ENCODE results near the gene CST5.
"Not testable (repeated sequence)": the region's sequence is repeated elsewhere in the genome, so short reads cannot be mapped to it uniquely, and the experiment has no call there.

Gene CST5

DNA sequence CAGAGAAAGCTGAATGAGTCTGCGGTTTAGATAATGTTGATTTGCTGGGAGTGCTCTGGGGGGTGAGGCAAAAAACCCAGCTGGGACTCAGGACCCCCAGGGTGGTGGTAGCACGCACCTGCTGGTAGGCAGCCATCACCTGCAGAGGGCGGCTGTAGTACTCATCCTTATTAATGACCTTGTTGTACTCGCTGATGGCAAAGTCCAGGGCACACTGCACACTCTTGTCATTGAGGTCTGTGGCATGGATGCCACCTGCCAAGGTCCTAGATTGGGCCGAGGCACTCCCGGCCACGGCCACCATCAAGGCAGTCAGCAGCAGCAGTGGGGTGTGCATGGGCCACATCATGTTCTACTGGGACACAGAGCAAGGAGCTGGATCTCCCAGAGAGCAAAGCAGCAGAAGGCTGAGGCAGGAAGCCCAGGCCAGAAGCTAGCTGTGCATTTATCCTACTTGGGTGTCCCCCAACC lies at the start of gene CST5:
Gene CST5, minus strand, starts transcription at position 421 of the 471 bp plus-strand sequence. Its CDS starts 72 bp downstream, at position 349.
- DNase-seq, result no peak

- DNase-seq, result peak; percentile 15
Observed at GRCh38 chr20:23928788-23929187, 49.2 kb upstream of the CST5 start.

GRCh38 chr20:23928353-23928752 lies 48.8 kb upstream of the CST5 start:
- DNase-seq, result no peak

- no peak for DNase-seq
Observed at GRCh38 chr20:23926944-23927872, 47.7 kb upstream of the CST5 start.

DNA sequence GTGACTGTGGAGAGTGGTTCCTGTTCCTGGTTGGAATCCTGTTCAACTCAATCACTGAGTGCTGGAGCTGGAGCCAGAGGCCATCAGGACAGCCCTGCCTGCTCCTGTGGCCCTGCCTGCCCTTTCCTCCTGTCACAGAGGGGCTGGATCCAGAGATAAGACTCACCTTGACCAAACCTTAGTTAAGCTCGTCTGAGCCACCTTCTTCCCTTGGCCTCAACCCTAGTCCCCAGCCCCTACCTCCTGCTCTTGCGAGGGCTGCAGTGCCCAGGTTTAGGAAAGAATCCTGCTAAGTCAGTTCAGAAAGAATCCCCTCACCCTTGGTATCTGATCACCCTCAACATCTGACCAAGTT lies 47.0 kb upstream of the CST5 start:
- no peak for DNase-seq

DNA sequence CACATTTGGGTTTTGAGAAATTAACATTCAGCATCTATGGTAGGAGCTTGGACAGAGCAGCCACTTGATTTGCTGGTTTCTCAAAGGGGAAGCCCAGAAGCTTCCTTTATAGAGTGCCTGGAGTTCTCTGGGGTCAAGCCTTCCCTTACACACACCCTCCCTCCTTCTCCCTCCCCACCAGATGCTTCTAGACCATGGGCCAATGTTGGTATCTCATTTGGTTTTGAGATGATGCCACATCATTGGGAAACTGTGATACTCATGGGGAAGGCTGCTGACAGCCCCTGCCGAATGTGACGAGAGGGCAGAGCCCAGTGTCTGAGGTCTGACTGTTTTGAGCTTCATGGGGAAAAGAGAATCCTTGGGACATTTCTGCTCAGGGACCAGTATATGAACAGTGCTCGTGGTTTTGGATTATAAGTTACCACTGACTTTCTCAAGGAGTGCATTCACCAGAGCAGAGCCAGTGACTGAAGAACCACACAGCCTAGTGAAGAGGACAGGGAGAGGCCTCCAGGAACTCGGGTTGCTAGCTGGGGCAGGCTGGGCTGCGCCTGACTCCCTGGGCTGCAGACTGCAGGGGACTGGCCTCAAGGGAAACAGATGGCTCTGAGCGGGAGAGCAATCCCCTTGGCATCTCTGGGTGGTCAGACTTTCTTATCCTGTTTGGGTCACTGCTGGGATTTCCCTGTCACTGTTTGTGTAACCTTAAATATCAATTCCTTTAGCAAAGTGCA lies 46.4 kb upstream of the CST5 start:
- DNase-seq, result no peak

GRCh38 chr20:23924751-23925150 lies 45.2 kb upstream of the CST5 start:
- DNase-seq, result no peak

DNA sequence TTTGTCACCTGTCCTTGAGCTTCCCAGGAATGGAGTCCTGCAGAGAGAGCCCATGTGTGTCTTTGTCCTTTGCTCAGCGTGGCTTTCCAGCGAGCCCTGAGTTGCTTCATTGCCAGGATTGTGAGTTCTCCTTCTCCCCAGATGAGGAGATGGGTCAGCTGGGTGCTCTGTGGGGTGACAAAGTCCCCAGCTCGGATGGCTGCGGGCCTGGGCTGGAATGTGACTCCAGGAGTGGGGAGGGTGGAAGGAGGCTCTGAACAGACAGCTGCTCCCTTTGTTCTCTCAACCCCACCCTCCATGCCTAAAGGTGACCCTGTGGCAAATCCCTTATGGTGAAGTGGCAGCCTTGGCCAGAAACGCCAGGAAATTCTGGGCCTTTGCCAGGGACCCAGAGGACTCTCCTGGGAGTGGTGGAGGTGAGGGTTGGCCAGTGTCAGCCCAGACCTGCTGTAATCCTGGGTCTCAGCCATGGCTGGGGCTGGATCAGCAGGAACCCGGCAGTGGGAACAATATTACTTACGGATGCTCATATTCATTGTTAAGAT lies 44.4 kb upstream of the CST5 start:
- no peak for DNase-seq

DNA sequence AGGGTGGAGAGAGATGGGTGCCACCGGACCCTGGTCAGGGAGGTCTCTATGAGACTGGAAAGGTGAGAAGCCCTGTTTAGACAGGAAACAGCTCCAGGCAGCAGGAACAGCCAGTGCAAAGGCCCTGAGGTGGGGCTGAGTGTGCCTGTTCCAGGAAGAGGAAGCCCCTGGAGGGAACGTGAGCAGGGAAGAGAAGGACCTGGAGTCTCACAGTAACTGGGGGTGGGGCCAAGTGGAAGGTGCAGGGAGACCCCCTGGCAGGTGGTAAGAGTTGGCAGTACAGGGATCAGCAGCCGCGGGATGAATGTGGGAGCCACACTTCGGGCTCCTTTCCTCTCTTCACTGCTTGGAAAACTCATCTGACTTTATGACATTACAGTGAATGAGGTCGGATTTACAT lies 43.8 kb upstream of the CST5 start:
- no peak for DNase-seq

- no peak for DNase-seq
Observed at GRCh38 chr20:23920408-23921325, 41.1 kb upstream of the CST5 start.

GRCh38 chr20:23918896-23919295 lies 39.3 kb upstream of the CST5 start:
- DNase-seq, result no peak

DNA sequence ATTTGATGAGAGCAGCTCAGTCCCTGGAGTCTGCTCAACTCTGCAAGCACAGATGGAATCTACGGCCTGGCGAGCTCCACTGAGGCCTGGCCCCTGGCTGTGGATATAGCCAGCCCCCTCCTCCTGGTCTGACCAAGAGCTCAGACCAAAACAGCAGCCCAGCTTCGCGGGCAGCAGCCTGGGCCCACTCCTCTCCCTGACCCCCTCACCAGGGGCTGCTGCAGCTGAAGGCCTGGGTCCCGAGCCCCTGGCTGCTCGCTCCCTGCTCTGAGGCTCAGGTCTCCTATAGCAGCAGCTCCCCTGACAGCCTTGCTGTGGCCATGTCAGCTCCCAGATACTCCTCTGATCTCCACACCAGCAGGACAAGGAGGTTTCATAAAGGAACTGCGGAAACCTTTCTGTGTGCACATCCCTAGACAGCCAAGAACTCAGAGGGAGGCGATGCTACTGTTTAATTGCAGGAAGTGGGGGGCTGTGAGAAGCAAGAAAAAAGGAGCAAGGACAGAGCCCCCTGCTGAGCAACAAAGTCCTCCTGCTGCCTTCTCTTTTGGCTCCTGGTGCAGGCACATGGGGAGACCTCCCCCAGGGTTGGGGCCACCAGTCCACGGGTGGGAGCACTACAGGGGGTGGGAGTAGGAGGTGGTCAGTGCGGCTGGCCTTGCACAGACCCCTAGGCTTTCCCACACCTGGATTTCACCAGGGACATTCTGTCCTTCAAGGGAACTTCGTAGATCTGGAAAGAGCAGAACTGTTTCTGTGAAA lies 38.7 kb upstream of the CST5 start:
- no peak for DNase-seq

- DNase-seq, result no peak
Observed at GRCh38 chr20:23917024-23917725, 37.6 kb upstream of the CST5 start.

- DNase-seq, result no peak
Observed at GRCh38 chr20:23915844-23916243, 36.3 kb upstream of the CST5 start.

DNA sequence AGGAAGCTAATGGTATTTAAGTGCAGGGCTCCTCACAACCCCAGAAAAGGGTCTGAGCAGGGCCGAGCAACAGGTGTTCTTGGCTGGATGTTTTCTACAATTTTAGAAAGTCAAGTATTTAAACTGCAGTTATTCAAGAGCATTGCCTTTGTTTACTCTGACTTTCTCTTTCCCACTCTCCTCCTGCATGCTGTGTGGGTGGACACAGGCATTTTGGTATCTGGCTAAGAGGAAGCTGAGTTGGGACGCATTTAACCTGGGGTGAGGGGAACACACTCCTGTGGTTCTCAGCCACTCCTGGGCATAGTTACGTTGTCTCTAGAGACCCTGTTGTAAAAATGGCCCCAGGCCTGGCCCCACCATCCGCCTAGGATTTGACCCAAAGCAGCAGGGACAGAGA lies 34.9 kb upstream of the CST5 start:
- not testable (repeated sequence) for DNase-seq

DNA sequence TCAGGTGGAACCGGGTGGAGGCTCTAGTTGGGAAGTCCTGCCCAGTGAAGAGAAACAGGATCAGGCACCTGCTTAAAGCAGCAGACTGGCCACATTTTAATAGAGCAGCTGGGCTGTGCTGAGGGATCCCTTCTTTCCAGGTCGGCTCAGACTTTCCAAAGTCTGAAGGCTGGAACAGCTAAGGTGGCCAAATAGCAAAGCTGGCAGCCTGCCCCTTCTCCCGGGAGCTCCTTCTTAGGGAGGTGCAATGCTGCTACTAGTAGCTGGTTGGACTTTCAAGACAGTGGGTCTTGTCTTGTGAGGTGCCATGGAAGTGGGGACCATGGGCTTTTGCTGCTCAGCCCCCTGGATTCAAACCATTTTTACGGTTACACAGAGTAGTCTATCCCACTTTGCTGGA lies 30.7 kb upstream of the CST5 start:
- DNase-seq, result no peak

GRCh38 chr20:23909390-23909789 lies 29.8 kb upstream of the CST5 start:
- no peak for DNase-seq

GRCh38 chr20:23907579-23907978 lies 28.0 kb upstream of the CST5 start:
- DNase-seq, result no peak

DNA sequence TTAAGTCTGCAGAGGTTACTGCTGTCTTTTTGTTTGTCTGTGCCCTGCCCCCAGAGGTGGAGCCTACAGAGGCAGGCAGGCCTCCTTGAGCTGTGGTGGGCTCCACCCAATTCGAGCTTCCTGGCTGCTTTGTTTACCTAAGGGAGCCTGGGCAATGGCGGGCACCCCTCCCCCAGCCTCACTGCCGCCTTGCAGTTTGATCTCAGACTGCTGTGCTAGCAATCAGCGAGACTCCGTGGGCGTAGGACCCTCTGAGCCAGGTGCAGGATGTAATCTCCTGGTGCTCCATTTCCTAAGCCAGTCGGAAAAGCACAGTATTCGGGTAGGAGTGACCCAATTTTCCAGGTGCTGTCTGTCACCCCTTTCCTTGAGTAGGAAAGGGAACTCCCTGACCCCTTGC lies 22.8 kb upstream of the CST5 start:
- not testable (repeated sequence) for DNase-seq

DNA sequence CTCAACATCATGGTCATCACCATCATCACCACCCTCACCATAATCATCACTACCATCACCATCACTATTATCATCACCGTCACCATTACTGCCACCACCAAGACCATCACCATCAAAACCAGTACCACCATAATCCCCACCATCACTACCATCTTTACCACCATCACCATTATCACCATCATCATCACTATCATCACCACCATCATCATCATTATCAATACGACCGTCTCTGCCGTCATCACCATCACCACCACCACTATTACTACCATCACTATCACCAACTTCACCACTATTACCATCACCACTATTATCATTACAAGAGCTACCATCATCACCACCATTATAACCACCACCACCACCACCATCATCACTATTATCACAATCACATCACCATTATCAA lies 11.3 kb upstream of the CST5 start:
- DNase-seq, result not testable (repeated sequence)

DNA sequence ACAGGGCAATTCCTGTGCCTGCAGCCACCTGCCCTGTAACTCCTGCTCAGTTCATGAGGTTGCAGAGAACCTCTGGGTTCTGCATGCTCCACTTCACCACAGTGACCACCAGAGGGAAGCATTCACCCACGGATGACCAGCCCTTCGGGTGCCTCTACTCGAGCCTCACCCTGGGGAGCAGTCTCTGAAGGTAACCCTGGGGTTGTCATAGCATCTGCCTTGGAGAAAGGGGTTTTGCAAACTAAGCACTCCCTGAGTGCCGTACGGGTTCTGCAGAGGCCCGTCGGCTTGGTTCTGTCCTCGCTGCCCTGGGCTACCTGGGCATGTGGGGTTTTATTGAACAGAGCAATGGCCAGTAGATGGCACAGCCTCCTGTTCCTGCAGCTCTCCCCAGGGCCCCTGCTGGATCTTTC lies 10.2 kb upstream of the CST5 start:
- peak; percentile 54 for DNase-seq
